ENCODE measurements around the gene FXN.
"Not testable (repeated sequence)": the region's sequence is repeated elsewhere in the genome, so short reads cannot be mapped to it uniquely, and the experiment has no call there.

- not testable (repeated sequence) for TF ChIP-seq CTCF (IDR thresholded peaks at IDR 0.05; ENCODE audit: extremely low read depth in 1 of 2, insufficient read depth in 1 of 2, low read depth in 1 of 2, low read length in 2 of 2); JUN (IDR thresholded peaks at IDR 0.05; ENCODE audit: borderline replicate concordance, insufficient read depth, insufficient read length, low read depth); FOS (IDR thresholded peaks at IDR 0.05; ENCODE audit: borderline replicate concordance, insufficient read depth, low read length); MAX (IDR thresholded peaks at IDR 0.05; ENCODE audit: insufficient read depth, insufficient read length)
Measured at GRCh38 chr9:69094361-69095135, 59.0 kb downstream of the FXN start.
